Testis (tissue), 3 donors: Measurements from ENCODE around the gene SLK. TPM values are rescaled to one million over a fixed set of nuclear protein-coding genes. Genes with fewer than 3 reads are reported as not detected.

Experiments
- DNase-seq: peaks from one replicate; pipeline ENCODE4 v3.0.0-alpha.2; 2019
- H3K27ac ChIP-seq, 2 donors: fragments of 200-600 bp; sonication (generic); one replicate each; pipeline ENCODE4 v1.5.1; 2019
- H3K27me3 ChIP-seq: fragments of 200-600 bp; sonication (generic); one replicate; pipeline ENCODE4 v1.5.1; 2019
- H3K36me3 ChIP-seq: fragments of 200-600 bp; sonication (generic); one replicate; pipeline ENCODE4 v1.5.1; 2017; ENCODE audit warnings: low read depth; ENCODE audit errors: missing control alignments
- H3K4me1 ChIP-seq: fragments of 200-600 bp; sonication (generic); one replicate; pipeline ENCODE4 v1.5.1; 2019
- H3K4me3 ChIP-seq, 2 donors: fragments of 200-600 bp; sonication (generic); one replicate each; pipeline ENCODE4 v1.5.1; 2017 to 2019
- H3K9me3 ChIP-seq: fragments of 200-600 bp; sonication (generic); one replicate; pipeline ENCODE4 v1.5.1; 2017
- POLR2A ChIP-seq: fragments of 450-650 bp; IDR thresholded peaks from one replicate; pipeline ENCODE4 v1.6.1; 2017; ENCODE audit warnings: antibody characterized with exemption, mild to moderate bottlenecking, moderate library complexity
- WGBS, 2 donors: methylation state at CpG; one replicate each; pipeline ENCODE4 v1.1.5; 2018; 5-methylcytosine and 5-hydroxymethylcytosine counted together
- intact Hi-C: fragments of 100-400 bp; cut with DNase I; formaldehyde crosslinking; loops from one replicate; pipeline ENCODE4 v1.15.1; 2023; ENCODE audit warnings: low total_unique reads
- polyA plus RNA-seq: library from polyadenylated mRNA; stranded (reverse); fragments of 350-450 nt; fragmentation: Illumina TruSeq; extraction: RNeasy Lipid Tissue Mini Kit (QIAGEN cat#74804); gene quantifications from one replicate; pipeline ENCODE4 v1.2.3, GENCODE V29; 2014; ENCODE audit warnings: low read depth, low replicate concordance; ENCODE audit not compliant: insufficient read depth
- total RNA-seq, 2 donors: library from RNA; depleted of rRNA; stranded (reverse); fragments of >200 nt; gene quantifications; one replicate each; pipeline ENCODE4 v1.2.3, GENCODE V29; 2016
- TF ChIP-seq, protein P1 (sequence below), 3 experiments: fragments of 450-650 bp in 2 of 3; fragments of 200-600 bp in 1 of 3; sonication (generic) in 1 of 3; IDR thresholded peaks; one replicate each; pipeline ENCODE4 v1.5.1; 2016 to 2019; ENCODE audit warnings: antibody characterized with exemption in 3 of 3, mild to moderate bottlenecking in 2 of 3, moderate library complexity in 1 of 3

The SLK gene
- total and polyA plus RNA-seq, 3 donors from 2014 or later: 10.7 to 59.4 (median 57.7) TPM

DNA sequence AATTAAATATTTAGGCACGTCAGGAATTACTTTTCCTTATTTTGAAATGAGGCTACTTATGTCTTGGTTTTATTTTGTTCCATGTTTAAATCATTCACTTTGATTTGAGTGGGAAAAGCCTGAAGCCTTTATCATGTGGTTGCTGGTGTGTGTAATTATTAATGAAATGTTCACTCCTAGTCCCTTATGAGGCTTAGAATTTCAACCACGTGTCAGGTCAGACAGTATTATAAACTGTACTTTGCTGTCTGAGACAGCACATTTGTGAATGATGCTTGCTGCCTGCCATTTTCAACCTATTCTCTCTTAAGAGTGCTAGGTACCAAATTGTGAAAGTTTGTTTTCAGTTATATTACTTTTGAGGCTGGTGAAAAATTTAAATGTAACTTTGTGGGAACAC is 59.8 kb downstream of the SLK start:
- WGBS, 2 donors: 68 to 91% methylated on average over 2 of the region's 2 CpGs

DNA sequence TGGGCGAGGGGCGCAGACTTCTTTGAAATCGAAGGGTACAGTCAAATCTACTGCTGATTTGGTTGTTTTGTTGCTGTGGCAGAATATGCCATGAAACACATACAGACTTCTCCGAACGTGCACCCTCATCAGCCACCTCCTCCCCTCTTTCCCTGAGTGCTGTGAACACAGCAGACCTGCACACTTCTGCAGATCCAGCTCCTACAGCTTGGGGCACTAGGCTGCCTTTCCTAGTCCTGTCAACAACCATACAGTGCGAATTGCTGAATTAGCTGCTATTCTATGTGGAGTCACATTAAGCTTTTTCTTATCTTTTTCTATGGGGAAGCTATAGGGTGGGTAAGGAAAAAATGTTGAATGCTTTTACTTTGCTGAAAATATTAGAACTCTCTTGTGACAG is 61.2 kb downstream of the SLK start:
- WGBS, 2 donors: 76% methylated on average over 6 of the region's 6 CpGs

More for the DNA sequence above, 59.8 kb downstream of the SLK start:
- Histone ChIP-seq H3K9me3 (no peaks in the 10 kb centered on the region), H3K36me3 (no peaks in the 10 kb centered on the region), H3K4me1 (no peaks in the 10 kb centered on the region), H3K27me3 (no peaks in the 10 kb centered on the region), H3K4me3 (no peak overlapping the region), H3K27ac (no peak overlapping the region)
- TF ChIP-seq, protein P1, sequence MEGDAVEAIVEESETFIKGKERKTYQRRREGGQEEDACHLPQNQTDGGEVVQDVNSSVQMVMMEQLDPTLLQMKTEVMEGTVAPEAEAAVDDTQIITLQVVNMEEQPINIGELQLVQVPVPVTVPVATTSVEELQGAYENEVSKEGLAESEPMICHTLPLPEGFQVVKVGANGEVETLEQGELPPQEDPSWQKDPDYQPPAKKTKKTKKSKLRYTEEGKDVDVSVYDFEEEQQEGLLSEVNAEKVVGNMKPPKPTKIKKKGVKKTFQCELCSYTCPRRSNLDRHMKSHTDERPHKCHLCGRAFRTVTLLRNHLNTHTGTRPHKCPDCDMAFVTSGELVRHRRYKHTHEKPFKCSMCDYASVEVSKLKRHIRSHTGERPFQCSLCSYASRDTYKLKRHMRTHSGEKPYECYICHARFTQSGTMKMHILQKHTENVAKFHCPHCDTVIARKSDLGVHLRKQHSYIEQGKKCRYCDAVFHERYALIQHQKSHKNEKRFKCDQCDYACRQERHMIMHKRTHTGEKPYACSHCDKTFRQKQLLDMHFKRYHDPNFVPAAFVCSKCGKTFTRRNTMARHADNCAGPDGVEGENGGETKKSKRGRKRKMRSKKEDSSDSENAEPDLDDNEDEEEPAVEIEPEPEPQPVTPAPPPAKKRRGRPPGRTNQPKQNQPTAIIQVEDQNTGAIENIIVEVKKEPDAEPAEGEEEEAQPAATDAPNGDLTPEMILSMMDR (IDR thresholded peaks at IDR 0.05): no peak
- TF ChIP-seq POLR2A: no peak
- DNase-seq: no peak
- intact Hi-C loops: no loop called here

DNA sequence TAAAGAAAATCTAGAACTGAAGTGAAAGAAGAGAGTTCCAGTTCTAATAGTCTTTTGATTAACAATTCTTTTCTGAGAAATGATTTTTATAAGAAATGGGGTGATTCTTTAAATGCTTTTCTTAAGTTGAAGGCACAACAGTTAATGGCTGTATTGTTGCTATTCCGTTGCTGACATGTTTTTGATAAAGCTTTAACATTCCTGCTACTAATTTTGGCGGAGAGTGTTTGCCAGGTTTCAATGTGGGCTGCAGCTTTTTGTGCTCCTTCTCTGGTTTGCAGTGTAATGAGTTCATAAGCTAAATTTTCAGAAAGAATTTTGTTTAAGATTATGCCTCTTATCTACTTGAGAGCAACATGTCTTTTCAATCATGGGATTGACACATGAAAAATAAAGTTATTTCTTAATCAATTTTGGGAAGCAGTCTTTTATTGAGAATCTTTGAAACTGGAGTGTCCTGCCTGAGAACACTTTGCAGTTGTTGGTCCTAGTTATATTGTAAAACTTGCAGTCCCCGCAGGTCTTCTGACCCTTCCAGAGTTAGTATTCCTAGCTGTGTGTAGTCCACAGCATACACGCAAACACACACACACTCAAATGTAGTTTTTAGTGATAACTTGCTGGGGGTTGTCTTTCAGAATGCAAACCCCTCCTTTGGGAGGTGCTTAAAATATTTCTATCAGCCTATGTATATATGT is 62.0 kb downstream of the SLK start:
- H3K4me3 ChIP-seq: no peak overlapping the region
- no peaks in the 10 kb centered on the region for H3K4me1 ChIP-seq
- TF ChIP-seq POLR2A: no peak
- TF ChIP-seq, protein P1 (IDR thresholded peaks at IDR 0.05): no peak
- intact Hi-C loops: no loop called here
- WGBS, 2 donors: 41 to 60% methylated on average over 4 of the region's 4 CpGs
- no peaks in the 10 kb centered on the region for H3K36me3 ChIP-seq
- no peaks in the 10 kb centered on the region for H3K27me3 ChIP-seq
- peak overlapping the region; percentile 22 to 62 for H3K27ac ChIP-seq
- DNase-seq: no peak
- H3K9me3 ChIP-seq: no peaks in the 10 kb centered on the region

More for the DNA sequence above, 61.2 kb downstream of the SLK start:
- TF ChIP-seq, protein P1 (IDR thresholded peaks at IDR 0.05): peak in 2 of 3 experiments; percentile 20 to 28
- TF ChIP-seq POLR2A: no peak
- H3K27ac ChIP-seq: peak overlapping the region; percentile 22 to 62
- peak; percentile 76 for DNase-seq
- H3K9me3 ChIP-seq: no peaks in the 10 kb centered on the region
- no peak overlapping the region for H3K4me3 ChIP-seq
- intact Hi-C loops: no loop called here
- H3K4me1 ChIP-seq: no peaks in the 10 kb centered on the region
- H3K27me3 ChIP-seq: no peaks in the 10 kb centered on the region
- no peaks in the 10 kb centered on the region for H3K36me3 ChIP-seq

DNA sequence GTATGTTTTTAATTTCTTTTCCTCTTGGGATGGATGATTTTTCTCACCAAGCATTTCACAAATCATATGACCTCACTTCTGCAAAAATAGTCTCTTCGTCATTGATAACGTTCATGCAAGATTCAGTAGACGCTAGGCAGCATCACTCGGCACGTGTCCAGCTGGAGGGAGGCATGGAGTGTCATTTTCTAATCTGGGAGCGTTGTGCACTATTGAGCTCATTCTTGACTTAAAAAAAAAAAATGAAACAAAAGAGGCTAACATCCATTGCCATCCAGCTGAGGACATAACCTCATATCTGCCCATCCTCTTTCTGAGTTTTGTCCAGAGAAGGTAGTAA is 62.6 kb downstream of the SLK start:
- peak; percentile 92 for DNase-seq
- H3K9me3 ChIP-seq: no peaks in the 10 kb centered on the region
- no peak for TF ChIP-seq POLR2A
- TF ChIP-seq, protein P1 (IDR thresholded peaks at IDR 0.05): no peak
- no peaks in the 10 kb centered on the region for H3K27me3 ChIP-seq
- no peaks in the 10 kb centered on the region for H3K4me1 ChIP-seq
- no peaks in the 10 kb centered on the region for H3K36me3 ChIP-seq
- intact Hi-C loops: no loop called here
- H3K27ac ChIP-seq: peak overlapping the region; percentile 22 to 62
- WGBS, 2 donors: 66 to 70% methylated on average over 6 of the region's 6 CpGs
- no peak overlapping the region for H3K4me3 ChIP-seq

DNA sequence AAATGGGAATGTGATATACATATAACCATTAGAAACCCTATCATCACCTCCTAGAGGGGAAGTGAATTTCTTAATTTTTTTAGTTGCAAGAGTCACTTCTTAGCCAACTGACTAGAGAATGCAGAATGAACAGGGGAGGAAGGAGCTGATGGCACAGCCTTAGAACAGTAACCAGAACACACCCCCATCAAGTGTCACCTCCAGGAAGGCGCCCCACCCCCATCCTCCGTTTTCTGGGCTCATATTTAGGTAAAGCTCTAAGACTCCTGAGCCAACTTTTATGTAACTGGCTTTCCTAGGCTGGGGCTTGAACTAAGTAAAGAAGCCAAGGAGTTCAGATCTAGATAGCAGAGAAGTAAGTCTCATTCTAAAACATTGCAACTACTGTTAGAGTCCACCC is 64.7 kb downstream of the SLK start:
- Histone ChIP-seq H3K4me3 (no peak overlapping the region), H3K36me3 (no peaks in the 10 kb centered on the region), H3K27ac (no peak overlapping the region), H3K9me3 (no peaks in the 10 kb centered on the region), H3K4me1 (no peaks in the 10 kb centered on the region), H3K27me3 (no peaks in the 10 kb centered on the region)
- WGBS, 2 donors: 86 to 96% methylated on average over 2 of the region's 2 CpGs
- TF ChIP-seq POLR2A: no peak
- TF ChIP-seq, protein P1 (IDR thresholded peaks at IDR 0.05): no peak
- intact Hi-C loops: no loop called here
- DNase-seq: no peak
